CD4-positive, alpha-beta T cell treated with Interleukin-2 at 100 ng/mL for 4 hours (primary cell): ENCODE measurements around the gene DNAH3.
"Not testable (repeated sequence)": the region's sequence is repeated elsewhere in the genome, so short reads cannot be mapped to it uniquely, and the experiment has no call there.

ENCODE experiments used
- DNase-seq: peaks from one replicate; pipeline ENCODE4 v3.0.0-alpha.2; 2020; ENCODE audit warnings: low spot score

The DNAH3 gene, protein sequence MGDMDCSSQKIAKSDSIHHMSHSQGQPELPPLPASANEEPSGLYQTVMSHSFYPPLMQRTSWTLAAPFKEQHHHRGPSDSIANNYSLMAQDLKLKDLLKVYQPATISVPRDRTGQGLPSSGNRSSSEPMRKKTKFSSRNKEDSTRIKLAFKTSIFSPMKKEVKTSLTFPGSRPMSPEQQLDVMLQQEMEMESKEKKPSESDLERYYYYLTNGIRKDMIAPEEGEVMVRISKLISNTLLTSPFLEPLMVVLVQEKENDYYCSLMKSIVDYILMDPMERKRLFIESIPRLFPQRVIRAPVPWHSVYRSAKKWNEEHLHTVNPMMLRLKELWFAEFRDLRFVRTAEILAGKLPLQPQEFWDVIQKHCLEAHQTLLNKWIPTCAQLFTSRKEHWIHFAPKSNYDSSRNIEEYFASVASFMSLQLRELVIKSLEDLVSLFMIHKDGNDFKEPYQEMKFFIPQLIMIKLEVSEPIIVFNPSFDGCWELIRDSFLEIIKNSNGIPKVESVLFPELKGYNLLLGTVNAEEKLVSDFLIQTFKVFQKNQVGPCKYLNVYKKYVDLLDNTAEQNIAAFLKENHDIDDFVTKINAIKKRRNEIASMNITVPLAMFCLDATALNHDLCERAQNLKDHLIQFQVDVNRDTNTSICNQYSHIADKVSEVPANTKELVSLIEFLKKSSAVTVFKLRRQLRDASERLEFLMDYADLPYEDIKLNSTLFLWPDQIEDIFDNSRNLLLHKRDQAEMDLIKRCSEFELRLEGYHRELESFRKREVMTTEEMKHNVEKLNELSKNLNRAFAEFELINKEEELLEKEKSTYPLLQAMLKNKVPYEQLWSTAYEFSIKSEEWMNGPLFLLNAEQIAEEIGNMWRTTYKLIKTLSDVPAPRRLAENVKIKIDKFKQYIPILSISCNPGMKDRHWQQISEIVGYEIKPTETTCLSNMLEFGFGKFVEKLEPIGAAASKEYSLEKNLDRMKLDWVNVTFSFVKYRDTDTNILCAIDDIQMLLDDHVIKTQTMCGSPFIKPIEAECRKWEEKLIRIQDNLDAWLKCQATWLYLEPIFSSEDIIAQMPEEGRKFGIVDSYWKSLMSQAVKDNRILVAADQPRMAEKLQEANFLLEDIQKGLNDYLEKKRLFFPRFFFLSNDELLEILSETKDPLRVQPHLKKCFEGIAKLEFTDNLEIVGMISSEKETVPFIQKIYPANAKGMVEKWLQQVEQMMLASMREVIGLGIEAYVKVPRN (N-terminal part only)

GRCh38 chr16:21150375-21151001, at the start of gene DNAH3:
Gene DNAH3, minus strand, starts transcription at chr16:21150846. Its CDS starts 527 bp downstream, at chr16:21150319.
- no peak for DNase-seq

- no peak for DNase-seq
Observed at GRCh38 chr16:21199607-21200218, 49.1 kb upstream of the DNAH3 start.

- no peak for DNase-seq
Observed at GRCh38 chr16:21197621-21198020, 47.0 kb upstream of the DNAH3 start.

GRCh38 chr16:21197112-21197511, 46.5 kb upstream of the DNAH3 start:
- DNase-seq, result no peak

GRCh38 chr16:21195330-21195729, 44.7 kb upstream of the DNAH3 start:
- DNase-seq, result not testable (repeated sequence)

DNA sequence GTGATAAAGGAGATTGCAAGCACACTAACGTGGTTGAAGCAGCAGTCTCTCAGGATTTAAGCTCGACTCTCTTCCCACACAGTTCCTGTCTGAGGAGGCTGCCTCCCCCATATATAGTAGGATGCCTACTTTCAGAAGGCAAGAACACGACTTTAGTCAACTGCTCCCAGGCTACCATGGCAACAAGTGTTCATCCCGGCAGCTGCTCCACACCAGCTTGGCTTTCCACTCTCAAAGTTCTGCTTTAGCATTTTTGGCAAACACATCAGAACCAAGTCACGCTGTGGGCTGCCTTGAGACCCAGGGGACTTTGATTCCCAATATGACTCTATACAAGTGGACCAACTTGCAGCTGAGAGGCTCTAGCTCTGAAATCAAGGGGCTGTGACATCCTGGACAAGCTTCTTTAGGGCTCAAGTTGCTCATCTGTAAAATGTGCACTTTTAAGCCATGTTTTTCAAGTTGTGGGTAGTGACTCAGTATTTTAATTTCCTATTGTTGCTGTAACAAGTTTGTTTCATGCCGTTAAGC, 44.2 kb upstream of the DNAH3 start:
- DNase-seq, result no peak

DNA sequence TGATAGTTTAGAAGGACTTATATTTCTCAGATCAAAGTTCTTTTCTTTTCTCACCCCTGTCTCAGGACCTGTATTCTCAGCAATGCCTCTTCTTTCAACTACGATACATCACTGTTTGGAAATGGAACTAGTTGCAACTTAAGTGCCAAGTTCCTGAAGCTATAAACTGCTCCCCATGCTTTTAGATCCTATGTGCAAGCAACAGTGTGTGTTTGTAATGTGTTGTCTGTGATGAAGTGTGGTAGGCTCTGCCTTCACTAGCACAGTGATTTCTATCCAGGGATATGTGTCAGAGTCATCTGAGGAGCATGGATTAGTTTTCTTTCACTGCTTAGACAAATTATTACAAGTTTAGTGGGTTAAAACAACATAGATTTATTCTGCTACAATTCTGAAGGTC, 42.3 kb upstream of the DNAH3 start:
- DNase-seq, result no peak

DNA sequence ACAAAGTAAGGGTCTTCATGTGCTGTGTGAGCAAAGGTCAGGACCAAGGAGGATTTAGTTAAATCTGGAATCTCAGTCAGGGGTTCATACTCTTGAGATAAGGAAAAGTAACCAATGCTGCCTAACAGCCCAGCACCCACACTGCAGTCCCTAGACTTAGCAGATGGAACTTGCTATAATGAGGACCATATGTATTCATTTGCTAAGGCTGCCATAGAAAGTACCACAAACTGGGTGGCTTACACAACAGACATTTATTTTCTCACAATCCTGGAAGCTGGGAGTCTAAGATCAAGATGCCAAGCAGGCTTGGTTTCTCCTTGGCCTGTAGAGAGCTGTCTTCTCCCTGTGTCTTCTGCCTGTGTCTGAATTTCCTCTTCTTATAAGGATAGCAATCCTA, 40.0 kb upstream of the DNAH3 start:
- DNase-seq, result no peak

DNA sequence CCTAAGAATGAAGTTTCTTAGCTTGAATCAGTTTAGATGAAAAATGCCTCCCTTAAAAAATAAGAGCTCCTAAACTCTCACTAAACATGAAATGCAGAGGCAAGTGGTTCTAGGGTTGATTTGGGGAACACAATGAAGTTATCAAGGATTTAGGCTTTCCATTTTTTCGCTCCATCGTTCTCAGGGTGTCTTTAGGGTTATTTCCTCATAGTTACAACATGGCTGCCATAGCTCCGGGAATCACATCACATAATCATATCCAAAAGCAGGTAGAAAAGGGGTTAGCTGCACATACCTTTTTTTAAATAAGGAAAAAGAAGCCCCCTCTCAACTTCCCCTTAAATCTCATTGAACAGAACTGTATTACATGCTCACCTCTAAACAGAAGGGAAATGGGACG, 39.4 kb upstream of the DNAH3 start:
- no peak for DNase-seq

DNA sequence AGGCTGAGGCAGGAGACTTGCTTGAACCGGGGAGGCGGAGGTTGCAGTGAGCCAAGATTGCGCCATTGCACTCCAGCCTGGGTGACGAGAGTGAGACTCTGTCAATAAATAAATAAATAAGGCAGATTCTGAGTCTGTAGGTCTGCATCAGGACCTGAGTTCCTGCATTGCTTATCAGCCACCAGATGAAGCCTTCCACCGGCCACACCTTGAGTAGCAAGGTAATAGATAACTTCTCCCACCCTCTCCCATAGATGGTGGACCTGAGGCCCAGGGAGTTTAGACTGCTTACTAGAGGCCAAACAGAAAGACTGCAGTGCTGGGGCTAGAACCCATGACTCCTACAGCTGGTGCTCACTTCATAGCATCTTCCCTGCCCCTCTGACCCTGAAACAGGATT, 38.7 kb upstream of the DNAH3 start:
- DNase-seq, result no peak

DNA sequence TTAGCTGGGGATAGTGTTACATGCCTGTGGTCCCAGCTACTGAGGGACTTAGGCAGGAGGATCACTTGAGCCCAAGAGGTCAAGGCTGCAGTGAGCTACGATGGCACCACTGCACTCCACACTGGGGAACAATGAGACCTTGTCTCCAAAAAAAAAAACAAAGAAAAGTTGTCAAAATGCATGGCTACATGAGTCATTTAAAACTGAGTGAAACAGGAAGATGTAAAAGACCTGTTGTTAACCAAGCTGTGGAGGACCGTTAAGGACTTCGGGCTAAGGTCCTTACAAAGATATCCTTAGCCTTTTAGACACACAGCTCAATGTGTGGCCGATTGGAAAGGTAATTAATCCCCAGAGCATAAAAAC, 35.7 kb upstream of the DNAH3 start:
- DNase-seq, result no peak

DNA sequence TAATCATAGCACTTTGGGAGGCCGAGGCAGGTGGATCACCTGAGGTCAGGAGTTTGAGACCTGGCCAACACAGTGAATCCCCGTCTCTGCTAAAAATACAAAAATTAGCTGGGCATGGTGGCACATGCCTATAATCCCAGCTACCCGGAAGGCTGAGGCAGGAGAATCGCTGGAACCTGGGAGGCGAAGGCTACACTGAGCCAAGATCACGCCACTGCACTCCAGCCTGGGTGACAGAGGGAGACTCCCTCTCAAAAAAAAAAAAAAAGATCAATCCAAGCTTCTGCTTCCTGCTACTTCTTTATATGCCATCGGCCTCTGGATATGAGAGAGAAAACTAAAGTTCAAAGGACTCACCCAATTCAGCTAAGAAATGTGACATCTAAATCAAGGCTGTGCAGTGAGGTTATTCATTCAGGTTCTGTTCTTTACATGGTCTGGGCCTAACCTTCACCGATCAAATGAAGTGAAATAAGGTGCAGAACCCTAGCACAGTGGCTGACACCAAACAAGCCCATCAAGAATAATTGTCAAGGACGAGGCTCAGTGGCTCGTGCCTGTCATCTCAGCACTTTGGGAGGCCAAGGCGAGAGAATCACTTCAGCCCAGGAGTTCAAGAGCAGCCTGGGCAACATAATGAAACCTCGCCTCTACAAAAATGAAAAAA, 35.1 kb upstream of the DNAH3 start:
- DNase-seq, result no peak

DNA sequence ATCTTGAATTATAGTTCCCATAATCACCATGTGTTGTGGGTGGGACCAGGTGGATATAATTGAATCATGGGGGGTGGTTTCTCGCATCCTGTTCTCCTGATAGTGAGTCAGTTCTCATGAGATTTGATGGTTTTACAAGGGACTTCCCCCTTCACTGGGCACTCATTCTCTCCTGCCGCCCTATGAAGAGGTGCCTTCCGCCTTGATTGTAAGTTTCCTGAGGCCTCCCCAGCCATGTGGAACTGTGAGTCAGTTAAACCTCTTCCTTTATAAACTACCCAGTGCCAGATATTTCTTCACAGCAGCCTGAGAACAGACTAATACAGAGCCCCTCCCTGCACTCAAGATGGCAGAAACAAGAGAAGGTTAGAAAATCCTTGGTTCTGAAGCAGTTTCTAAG, 34.2 kb upstream of the DNAH3 start:
- no peak for DNase-seq

- DNase-seq, result no peak
Observed at GRCh38 chr16:21183995-21184394, 33.3 kb upstream of the DNAH3 start.

DNA sequence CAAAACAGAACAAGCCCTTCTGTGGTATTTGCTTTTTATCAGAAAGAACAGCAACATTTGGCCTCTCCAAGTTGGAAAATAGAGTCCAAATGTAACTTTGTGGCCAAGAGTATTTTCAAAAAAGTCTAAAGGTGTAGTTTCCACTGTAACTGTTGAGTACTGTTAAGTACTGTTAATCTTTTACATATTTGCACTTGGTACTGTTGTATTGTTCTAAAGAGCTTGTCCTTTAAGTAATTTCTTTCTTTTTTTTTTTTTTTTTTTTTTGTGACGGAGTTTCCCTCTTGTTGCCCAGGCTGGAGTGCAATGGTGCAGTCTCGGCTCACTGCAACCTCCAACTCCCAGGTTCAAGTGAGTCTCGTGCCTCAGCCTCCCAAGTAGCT, 29.3 kb upstream of the DNAH3 start:
- no peak for DNase-seq

DNA sequence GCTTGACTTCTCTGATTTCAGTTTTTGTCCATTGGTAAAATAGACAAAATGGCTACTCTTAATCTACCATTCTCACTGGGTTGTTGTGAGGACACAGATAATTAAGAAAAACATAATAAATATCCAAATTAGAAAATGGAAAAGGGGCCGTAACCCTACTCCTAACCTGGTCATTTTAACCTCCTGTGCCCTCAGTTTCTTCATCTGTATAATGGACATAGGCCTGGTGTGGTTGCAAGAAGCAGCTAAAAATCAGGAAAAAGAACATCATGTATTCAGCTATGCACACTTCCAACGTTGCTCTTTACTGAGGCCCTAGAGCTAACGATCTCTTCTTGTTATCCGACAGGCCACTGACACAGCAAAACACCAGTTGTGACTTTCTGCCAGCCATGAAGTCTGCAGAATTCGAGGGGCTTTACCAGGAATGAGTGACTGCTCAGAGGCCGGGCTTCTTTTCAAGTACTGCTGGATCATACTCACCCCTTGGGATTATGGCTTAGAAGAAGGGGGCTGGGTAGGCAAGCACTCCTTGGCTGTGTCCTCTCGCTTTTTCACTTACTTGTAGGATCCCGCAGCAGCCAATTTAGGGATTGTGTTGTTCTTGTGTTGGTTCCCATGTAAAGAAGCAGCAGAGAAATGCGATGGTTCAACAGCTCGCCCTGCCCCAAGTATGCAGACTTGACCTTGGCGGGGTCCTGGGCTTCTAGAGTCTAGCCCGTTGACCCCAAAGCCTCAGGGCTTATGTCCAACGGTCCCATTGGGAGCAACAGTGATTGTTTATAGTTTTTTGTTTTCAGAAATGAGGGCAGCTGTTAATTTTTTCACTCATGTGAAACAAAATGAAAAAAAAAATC, 28.7 kb upstream of the DNAH3 start:
- DNase-seq, result no peak

GRCh38 chr16:21175397-21175796, 24.8 kb upstream of the DNAH3 start:
- DNase-seq, result no peak

DNA sequence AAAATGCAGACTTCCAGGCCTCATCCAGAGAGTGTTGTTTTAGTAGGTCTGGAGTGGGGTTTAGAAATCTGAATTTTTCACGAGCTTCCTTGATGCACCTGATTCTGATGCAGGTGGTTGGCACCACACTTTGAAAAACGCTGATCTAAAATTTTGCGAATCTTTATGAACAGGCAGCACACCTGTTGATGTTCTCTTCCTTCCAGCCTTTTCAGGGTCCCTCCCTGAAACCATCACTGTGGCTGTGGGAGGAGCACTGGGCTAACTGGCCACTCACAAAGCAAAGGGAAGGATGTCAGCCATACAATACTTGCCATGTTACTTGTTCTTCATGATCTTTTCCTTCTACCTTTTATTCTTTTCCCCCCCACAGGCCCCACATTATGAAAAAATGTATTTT, 22.0 kb upstream of the DNAH3 start:
- DNase-seq, result no peak

DNA sequence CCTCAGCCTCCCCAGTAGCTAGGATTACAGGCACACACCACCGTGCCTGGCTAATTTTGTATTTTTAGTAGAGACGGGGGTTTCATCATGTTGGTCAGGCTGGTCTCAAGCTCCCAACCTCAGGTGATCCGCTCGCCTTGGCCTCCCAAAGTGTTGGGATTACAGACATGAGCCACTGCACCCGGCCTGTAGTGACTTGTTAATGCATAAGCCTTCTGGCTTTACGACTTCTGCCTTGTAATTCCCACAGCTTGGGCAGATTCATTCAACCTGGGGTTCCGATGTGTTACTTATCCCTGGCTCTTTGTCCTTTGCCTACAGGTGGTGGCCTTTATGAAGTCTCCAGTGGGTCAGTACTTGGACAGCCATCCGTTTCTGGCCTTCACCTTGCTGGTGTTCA, 19.5 kb upstream of the DNAH3 start:
- DNase-seq, result not testable (repeated sequence)
